ENCODE results near the gene OXA1L.
"Not testable (repeated sequence)": the region's sequence is repeated elsewhere in the genome, so short reads cannot be mapped to it uniquely, and the experiment has no call there.

The OXA1L gene

GRCh38 chr14:22768947-22769346, 2.5 kb downstream of the OXA1L start:
- in situ Hi-C loops (cut with MboI; ENCODE audit: low sequenced_read_pairs) = no loop called here

GRCh38 chr14:22769369-22769768, 2.9 kb downstream of the OXA1L start:
- in situ Hi-C loops (cut with MboI; ENCODE audit: low sequenced_read_pairs) = no loop called here

- in situ Hi-C loops (cut with MboI; ENCODE audit: low sequenced_read_pairs) = no loop called here
Observed at GRCh38 chr14:22770481-22771187, 4.1 kb downstream of the OXA1L start.

GRCh38 chr14:22772725-22773124, 6.2 kb downstream of the OXA1L start:
- in situ Hi-C loops (cut with MboI; ENCODE audit: low sequenced_read_pairs) = no loop called here

- in situ Hi-C loops (cut with MboI; ENCODE audit: low sequenced_read_pairs) = no loop called here
Observed at GRCh38 chr14:22773162-22774010, 6.9 kb downstream of the OXA1L start.

GRCh38 chr14:22774011-22774706, 7.7 kb downstream of the OXA1L start:
- in situ Hi-C loops (cut with MboI; ENCODE audit: low sequenced_read_pairs) = no loop called here

GRCh38 chr14:22776215-22776614, 9.7 kb downstream of the OXA1L start:
- in situ Hi-C loops (cut with MboI; ENCODE audit: low sequenced_read_pairs) = no loop called here

- in situ Hi-C loops (cut with MboI; ENCODE audit: low sequenced_read_pairs) = not testable (repeated sequence)
Observed at GRCh38 chr14:22776849-22777248, 10.4 kb downstream of the OXA1L start.

GRCh38 chr14:22778084-22778483, 11.6 kb downstream of the OXA1L start:
- in situ Hi-C loops (cut with MboI; ENCODE audit: low sequenced_read_pairs) = no loop called here

- in situ Hi-C loops (cut with MboI; ENCODE audit: low sequenced_read_pairs) = no loop called here
Observed at GRCh38 chr14:22780105-22780679, 13.7 kb downstream of the OXA1L start.

- in situ Hi-C loops (cut with MboI; ENCODE audit: low sequenced_read_pairs) = no loop called here
Observed at GRCh38 chr14:22780941-22781300, 14.4 kb downstream of the OXA1L start.

- in situ Hi-C loops (cut with MboI; ENCODE audit: low sequenced_read_pairs) = no loop called here
Observed at GRCh38 chr14:22781301-22781991, 15.0 kb downstream of the OXA1L start.

- in situ Hi-C loops (cut with MboI; ENCODE audit: low sequenced_read_pairs) = no loop called here
Observed at GRCh38 chr14:22786685-22787084, 20.2 kb downstream of the OXA1L start.

GRCh38 chr14:22791301-22791700, 24.8 kb downstream of the OXA1L start:
- in situ Hi-C loops (cut with MboI; ENCODE audit: low sequenced_read_pairs) = no loop called here

- in situ Hi-C loops (cut with MboI; ENCODE audit: low sequenced_read_pairs) = no loop called here
Observed at GRCh38 chr14:22792158-22792557, 25.7 kb downstream of the OXA1L start.

- in situ Hi-C loops (cut with MboI; ENCODE audit: low sequenced_read_pairs) = not testable (repeated sequence)
Observed at GRCh38 chr14:22793550-22793949, 27.1 kb downstream of the OXA1L start.

- in situ Hi-C loops (cut with MboI; ENCODE audit: low sequenced_read_pairs) = no loop called here
Observed at GRCh38 chr14:22793976-22794375, 27.5 kb downstream of the OXA1L start.

GRCh38 chr14:22794551-22794951, 28.1 kb downstream of the OXA1L start:
- in situ Hi-C loops (cut with MboI; ENCODE audit: low sequenced_read_pairs) = no loop called here

GRCh38 chr14:22796087-22796707, 29.7 kb downstream of the OXA1L start:
- in situ Hi-C loops (cut with MboI; ENCODE audit: low sequenced_read_pairs) = no loop called here

Data from hTERT RPE-1 (cell line).